Raji (cell line): ENCODE measurements around the gene TESPA1.

Experiments
- POLR2A ChIP-seq: IDR thresholded peaks from 2 replicates; pipeline ENCODE4 v1.6.1; 2011; ENCODE audit warnings: low read depth, low read length, control low read depth; ENCODE audit not compliant: insufficient read depth

Gene TESPA1

GRCh38 chr12:54984658-54985376 lies at the start of gene TESPA1:
TESPA1 (minus strand) TSS chr12:54984762; CDS start chr12:54974562, 10,200 bp downstream.
- peak; percentile 83 for TF ChIP-seq POLR2A

- TF ChIP-seq POLR2A, result no peak
These were observed 49.7 kb upstream of the TESPA1 start for GRCh38 chr12:55034218-55034617.

GRCh38 chr12:55025508-55025907 lies 40.9 kb upstream of the TESPA1 start:
- no peak for TF ChIP-seq POLR2A

- no peak for TF ChIP-seq POLR2A
These were observed 40.0 kb upstream of the TESPA1 start for GRCh38 chr12:55024575-55024974.

- no peak for TF ChIP-seq POLR2A
These were observed 35.2 kb upstream of the TESPA1 start, which contains the start of gene NEUROD4 for GRCh38 chr12:55019784-55020183. NEUROD4 (plus strand) TSS chr12:55019974; CDS start chr12:55026440, 6,466 bp downstream.

- no peak for TF ChIP-seq POLR2A
These were observed 32.9 kb upstream of the TESPA1 start for GRCh38 chr12:55017416-55017925.

- TF ChIP-seq POLR2A, result no peak
These were observed 24.5 kb upstream of the TESPA1 start for GRCh38 chr12:55008944-55009585.

- no peak for TF ChIP-seq POLR2A
These were observed 17.8 kb upstream of the TESPA1 start for GRCh38 chr12:55002355-55002754.

- TF ChIP-seq POLR2A, result no peak
These were observed 16.8 kb upstream of the TESPA1 start for GRCh38 chr12:55001198-55001868.

- TF ChIP-seq POLR2A, result no peak
These were observed 14.5 kb upstream of the TESPA1 start for GRCh38 chr12:54998958-54999510.

GRCh38 chr12:54997929-54998522 lies 13.5 kb upstream of the TESPA1 start:
- no peak for TF ChIP-seq POLR2A

- no peak for TF ChIP-seq POLR2A
These were observed 11.6 kb upstream of the TESPA1 start for GRCh38 chr12:54996205-54996604.

GRCh38 chr12:54993181-54993835 lies 8.7 kb upstream of the TESPA1 start:
- TF ChIP-seq POLR2A, result no peak

GRCh38 chr12:54991991-54992375 lies 7.4 kb upstream of the TESPA1 start:
- no peak for TF ChIP-seq POLR2A
